KOPT-K1 (cell line): ENCODE data around the gene KRT84.
"Not testable (repeated sequence)": the region's sequence is repeated elsewhere in the genome, so short reads cannot be mapped to it uniquely, and the experiment has no call there.

Experiments used
- H3K27ac ChIP-seq: fragments of 200-600 bp; sonication (generic); 2 replicates; pipeline ENCODE4 v1.5.1; 2016; ENCODE audit warnings: antibody characterized with exemption, mild to moderate bottlenecking, low read depth, low read length; ENCODE audit not compliant: poor library complexity, severe bottlenecking
- H3K36me3 ChIP-seq: fragments of 200-600 bp; sonication (generic); 2 replicates; pipeline ENCODE4 v1.5.1; 2017; ENCODE audit warnings: antibody characterized with exemption, mild to moderate bottlenecking, low read length, moderate library complexity; ENCODE audit not compliant: insufficient read depth
- H3K9me3 ChIP-seq: fragments of 200-600 bp; sonication (generic); 2 replicates; pipeline ENCODE4 v1.5.1; 2017; ENCODE audit warnings: antibody characterized with exemption, low read length, mild to moderate bottlenecking; ENCODE audit not compliant: insufficient read depth, poor library complexity, severe bottlenecking

KRT84 gene

GRCh38 chr12:52416795-52417194 lies 31.3 kb upstream of the KRT84 start:
- no peaks in the 10 kb centered on the region for H3K9me3 ChIP-seq
- no peaks in the 10 kb centered on the region for H3K36me3 ChIP-seq
- H3K27ac ChIP-seq: no peak overlapping the region

- no peaks in the 10 kb centered on the region for H3K36me3 ChIP-seq
- H3K9me3 ChIP-seq: no peaks in the 10 kb centered on the region
- H3K27ac ChIP-seq: no peak overlapping the region
Observed at GRCh38 chr12:52415870-52416750, 30.7 kb upstream of the KRT84 start.

GRCh38 chr12:52414936-52415335 lies 29.5 kb upstream of the KRT84 start:
- H3K27ac ChIP-seq: no peak overlapping the region
- H3K9me3 ChIP-seq: no peaks in the 10 kb centered on the region

GRCh38 chr12:52413782-52414345 lies 28.4 kb upstream of the KRT84 start:
- Histone ChIP-seq H3K36me3 (no peaks in the 10 kb centered on the region), H3K27ac (no peak overlapping the region), H3K9me3 (no peaks in the 10 kb centered on the region)

More at GRCh38 chr12:52414936-52415335, 29.5 kb upstream of the KRT84 start:
- H3K36me3 ChIP-seq: no peaks in the 10 kb centered on the region

- Histone ChIP-seq H3K27ac (no peak overlapping the region), H3K36me3 (no peaks in the 10 kb centered on the region), H3K9me3 (no peaks in the 10 kb centered on the region)
Observed at GRCh38 chr12:52413202-52413601, 27.8 kb upstream of the KRT84 start.

- Histone ChIP-seq H3K36me3 (no peaks in the 10 kb centered on the region), H3K27ac (no peak overlapping the region), H3K9me3 (no peaks in the 10 kb centered on the region)
Observed at GRCh38 chr12:52411815-52412214, 26.4 kb upstream of the KRT84 start.

- not testable (repeated sequence) for H3K36me3 ChIP-seq, H3K9me3 ChIP-seq, H3K27ac ChIP-seq
Observed at GRCh38 chr12:52410589-52411248, 25.3 kb upstream of the KRT84 start.

- Histone ChIP-seq H3K36me3 (no peaks in the 10 kb centered on the region), H3K27ac (no peak overlapping the region), H3K9me3 (no peaks in the 10 kb centered on the region)
Observed at GRCh38 chr12:52407918-52408317, 22.5 kb upstream of the KRT84 start.

- no peaks in the 10 kb centered on the region for H3K36me3 ChIP-seq
- no peaks in the 10 kb centered on the region for H3K9me3 ChIP-seq
- H3K27ac ChIP-seq: no peak within 1 kb of the TSS
Observed at GRCh38 chr12:52405922-52406385, 20.5 kb upstream of the KRT84 start, which contains the start of gene KRT82. KRT82 (minus strand) TSS chr12:52406335; CDS start chr12:52406277, 58 bp downstream.

- H3K9me3 ChIP-seq: no peaks in the 10 kb centered on the region
- H3K36me3 ChIP-seq: no peaks in the 10 kb centered on the region
- no peak overlapping the region for H3K27ac ChIP-seq
Observed at GRCh38 chr12:52404951-52405350, 19.5 kb upstream of the KRT84 start.

GRCh38 chr12:52403561-52403960 lies 18.1 kb upstream of the KRT84 start:
- Histone ChIP-seq H3K36me3 (no peaks in the 10 kb centered on the region), H3K9me3 (no peaks in the 10 kb centered on the region), H3K27ac (no peak overlapping the region)

- H3K36me3 ChIP-seq: no peaks in the 10 kb centered on the region
- H3K9me3 ChIP-seq: no peaks in the 10 kb centered on the region
- no peak overlapping the region for H3K27ac ChIP-seq
Observed at GRCh38 chr12:52402873-52403540, 17.6 kb upstream of the KRT84 start.

GRCh38 chr12:52402377-52402776 lies 16.9 kb upstream of the KRT84 start:
- Histone ChIP-seq H3K9me3 (no peaks in the 10 kb centered on the region), H3K36me3 (no peaks in the 10 kb centered on the region), H3K27ac (no peak overlapping the region)

GRCh38 chr12:52401926-52402325 lies 16.5 kb upstream of the KRT84 start:
- Histone ChIP-seq H3K36me3 (no peaks in the 10 kb centered on the region), H3K9me3 (no peaks in the 10 kb centered on the region), H3K27ac (no peak overlapping the region)

GRCh38 chr12:52401526-52401925 lies 16.1 kb upstream of the KRT84 start:
- Histone ChIP-seq H3K9me3 (no peaks in the 10 kb centered on the region), H3K27ac (no peak overlapping the region), H3K36me3 (no peaks in the 10 kb centered on the region)
